ENCODE data around the gene DGKI.

DNA sequence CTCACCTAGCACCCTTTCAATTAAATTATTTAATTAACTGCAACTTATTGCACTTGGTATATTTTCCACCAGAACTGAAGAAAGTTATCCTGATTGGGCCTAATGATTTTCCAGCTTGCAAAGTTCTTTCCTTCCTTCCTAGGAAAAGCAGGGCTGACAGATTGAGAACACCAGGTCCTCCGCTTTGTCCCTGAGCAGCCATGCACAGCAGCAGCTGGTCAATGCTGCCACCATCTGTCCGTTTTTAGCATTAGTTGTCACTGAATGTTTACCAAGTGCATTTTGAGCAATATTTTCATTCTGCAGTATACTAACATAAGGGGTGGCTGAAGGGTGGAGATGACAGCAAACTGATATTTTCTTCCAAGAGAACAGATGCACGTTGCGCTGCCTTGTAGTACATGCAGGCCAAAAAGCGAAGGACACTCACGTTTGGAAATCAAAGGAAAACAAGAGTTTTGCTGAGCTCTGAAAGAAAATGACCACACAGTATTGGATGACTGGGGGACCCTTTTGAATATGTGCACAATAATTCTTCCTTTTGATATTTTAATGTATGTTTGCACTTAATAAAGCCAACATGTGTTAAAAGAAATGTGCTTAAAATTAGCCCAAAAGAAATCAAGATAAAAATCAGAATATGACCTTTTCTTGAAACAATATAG is 254.4 kb downstream of the DGKI start:
- TF ChIP-seq CTCF (IDR thresholded peaks at IDR 0.05 in 2 of 3, conservative IDR thresholded peaks at IDR 0.05 in 1 of 3; ENCODE audit: insufficient read depth in 2 of 3, low read depth in 1 of 3, low read length in 3 of 3) (peak; percentile 86 to 92 (median 92)), ZNF79 (CRISPR knock-in tag; IDR thresholded peaks at IDR 0.05; ENCODE audit: low read depth) (no peak), TBP (optimal IDR thresholded peaks at IDR 0.05; ENCODE audit: low read depth, low read length) (no peak), RAD21 (CRISPR knock-in tag; conservative IDR thresholded peaks at IDR 0.05 in 1 of 2, IDR thresholded peaks at IDR 0.05 in 1 of 2) (peak; percentile 93), FOXM1 (IDR thresholded peaks at IDR 0.05; ENCODE audit: low read depth) (no peak), FOXM1 (CRISPR knock-in tag; IDR thresholded peaks at IDR 0.05; ENCODE audit: low read depth) (no peak), ZNF766 (CRISPR knock-in tag; conservative IDR thresholded peaks at IDR 0.05) (no peak), POLR2A (conservative IDR thresholded peaks at IDR 0.05) (no peak), FOXP1 (CRISPR knock-in tag; IDR thresholded peaks at IDR 0.05) (no peak), ZNF445 (CRISPR knock-in tag; IDR thresholded peaks at IDR 0.05; ENCODE audit: low read depth) (no peak)
